GM19035 (cell line): Measurements from ENCODE around the gene VRK1.

ENCODE experiments used
- ATAC-seq: cut with Tn5 transposase; IDR thresholded peaks from one replicate; pipeline ENCODE4 v1.9.1; 2021; ENCODE audit not compliant: unreplicated experiment

VRK1 gene

GRCh38 chr14:96790186-96790585, 7.0 kb upstream of the VRK1 start:
- no peak for ATAC-seq

GRCh38 chr14:96790706-96791105, 6.5 kb upstream of the VRK1 start:
- no peak for ATAC-seq

- ATAC-seq, result no peak
Measured at GRCh38 chr14:96792003-96792402, 5.2 kb upstream of the VRK1 start.

GRCh38 chr14:96792591-96792990, 4.6 kb upstream of the VRK1 start:
- ATAC-seq, result no peak

GRCh38 chr14:96793547-96793946, 3.6 kb upstream of the VRK1 start:
- no peak for ATAC-seq

- ATAC-seq, result no peak
Measured at GRCh38 chr14:96795109-96795828, 1.9 kb upstream of the VRK1 start.

GRCh38 chr14:96797582-96798349, 584 bp downstream of the VRK1 start:
- peak; percentile 40 for ATAC-seq

GRCh38 chr14:96798956-96799355, 1.8 kb downstream of the VRK1 start:
- ATAC-seq, result no peak

GRCh38 chr14:96799489-96800054, 2.4 kb downstream of the VRK1 start:
- no peak for ATAC-seq

GRCh38 chr14:96801931-96802330, 4.7 kb downstream of the VRK1 start:
- ATAC-seq, result no peak

- ATAC-seq, result no peak
Measured at GRCh38 chr14:96802963-96803362, 5.8 kb downstream of the VRK1 start.

- no peak for ATAC-seq
Measured at GRCh38 chr14:96803958-96804357, 6.8 kb downstream of the VRK1 start.

- no peak for ATAC-seq
Measured at GRCh38 chr14:96804895-96805294, 7.7 kb downstream of the VRK1 start.

- no peak for ATAC-seq
Measured at GRCh38 chr14:96805956-96806355, 8.8 kb downstream of the VRK1 start.

GRCh38 chr14:96806836-96807235, 9.7 kb downstream of the VRK1 start:
- ATAC-seq, result no peak

GRCh38 chr14:96808619-96809406, 11.6 kb downstream of the VRK1 start:
- ATAC-seq, result no peak

GRCh38 chr14:96811265-96811664, 14.1 kb downstream of the VRK1 start:
- no peak for ATAC-seq

GRCh38 chr14:96811985-96812667, 14.9 kb downstream of the VRK1 start:
- no peak for ATAC-seq

GRCh38 chr14:96816281-96816680, 19.1 kb downstream of the VRK1 start:
- no peak for ATAC-seq

- no peak for ATAC-seq
Measured at GRCh38 chr14:96817750-96818666, 20.8 kb downstream of the VRK1 start.
